MCF 10A (cell line): ENCODE measurements around the gene FERD3L. TPM values are rescaled to one million over a fixed set of nuclear protein-coding genes. Genes with fewer than 3 reads are reported as not detected.

ENCODE experiments used
- BruUV-seq: library from RNA; stranded (reverse); fragments of 400-500 nt; replicated peaks from 2 replicates; lab custom pipeline; 2021; lab: Mats Ljungman, UMichigan
- CTCF ChIA-PET: fragments of 300-600 bp; sonication (Branson Sonifier 250); formaldehyde crosslinking; extraction: SDS; loops from one replicate; lab custom pipeline; 2021; ENCODE audit warnings: antibody characterized with exemption, inconsistent platforms; lab: Yijun Ruan, JAX
- POLR2A ChIA-PET: fragments of 300-600, 350-650 bp; sonication (Branson Sonifier 250); formaldehyde crosslinking; extraction: SDS; loops from one replicate; lab custom pipeline; 2020; ENCODE audit warnings: antibody characterized with exemption, inconsistent platforms; lab: Yijun Ruan, JAX
- DNase-seq: peaks from one replicate; pipeline ENCODE4 v3.0.0-alpha.2; 2018; ENCODE audit not compliant: unreplicated experiment
- H3K27ac Mint-ChIP-seq: one replicate; pipeline ENCODE4 v1.8.0; 2022; ENCODE audit warnings: mild to moderate bottlenecking, low read depth, mixed read lengths; ENCODE audit not compliant: unreplicated experiment
- H3K27me3 Mint-ChIP-seq: one replicate; pipeline ENCODE4 v1.8.0; 2022; ENCODE audit warnings: mixed read lengths; ENCODE audit not compliant: insufficient read depth, unreplicated experiment
- H3K36me3 Mint-ChIP-seq: one replicate; pipeline ENCODE4 v1.8.0; 2022; ENCODE audit warnings: mild to moderate bottlenecking, moderate library complexity, mixed read lengths; ENCODE audit not compliant: insufficient read depth, unreplicated experiment
- H3K4me1 Mint-ChIP-seq: one replicate; pipeline ENCODE4 v1.8.0; 2022; ENCODE audit warnings: mixed read lengths; ENCODE audit not compliant: insufficient read depth, unreplicated experiment
- H3K4me3 Mint-ChIP-seq: one replicate; pipeline ENCODE4 v1.8.0; 2022; ENCODE audit warnings: mild to moderate bottlenecking, moderate library complexity, mixed read lengths; ENCODE audit not compliant: unreplicated experiment
- H3K9me3 Mint-ChIP-seq: one replicate; pipeline ENCODE4 v1.8.0; 2022; ENCODE audit warnings: mixed read lengths; ENCODE audit not compliant: unreplicated experiment
- CTCF ChIP-seq: fragments of 200-600 bp; IDR thresholded peaks from one replicate; pipeline ENCODE4 v1.8.0; 2022; ENCODE audit warnings: antibody characterized with exemption, mild to moderate bottlenecking; ENCODE audit not compliant: unreplicated experiment
- intact Hi-C: fragments of 100-400 bp; cut with micrococcal nuclease; formaldehyde crosslinking; loops from 2 replicates; pipeline ENCODE4 v1.14.1; 2022
- total RNA-seq: library from RNA; stranded (reverse); gene quantifications from 2 replicates; pipeline ENCODE4 v1.2.3, GENCODE V29; 2022

The FERD3L gene
- total RNA-seq, 1 experiment from 2014 or later: not detected

DNA sequence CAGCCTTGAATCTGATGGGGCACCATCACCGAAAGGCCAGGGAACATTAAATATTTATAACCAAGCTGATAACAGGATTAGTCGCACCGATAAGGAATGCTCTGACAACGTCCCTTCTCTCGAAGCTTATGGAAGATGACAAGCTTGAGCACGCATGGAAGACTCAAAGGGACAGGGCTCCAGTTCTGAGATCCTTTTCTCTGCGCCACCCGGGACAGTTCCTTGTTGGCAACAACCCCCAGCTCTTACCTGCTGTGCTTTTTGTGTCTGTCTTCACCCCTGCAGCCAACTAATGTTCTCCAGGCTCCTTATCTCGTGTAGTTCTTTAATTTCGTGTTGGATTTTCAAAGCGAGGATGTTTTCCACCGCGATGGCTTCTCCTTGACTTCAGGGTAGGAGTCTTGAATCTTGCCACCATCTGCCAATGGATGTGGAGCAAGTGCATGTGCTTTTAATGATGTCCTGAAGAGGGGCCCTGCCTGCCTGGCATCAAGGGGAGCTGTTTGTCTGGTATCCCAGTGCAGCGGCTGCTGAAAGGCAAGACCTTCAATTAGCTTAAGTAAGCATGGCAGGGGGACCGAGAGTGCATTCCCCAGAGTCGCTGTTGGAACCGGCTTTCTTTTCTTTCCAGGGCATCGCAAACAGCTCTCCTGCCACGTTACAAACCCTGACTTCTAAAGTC, 354 bp upstream of the FERD3L start:
- ChIA-PET POLR2A (no interaction called here), CTCF (no interaction called here)
- Mint-ChIP-seq H3K4me3 (no peak overlapping the region), H3K36me3 (no peaks in the 10 kb centered on the region), H3K4me1 (peaks cover 5% of the 10 kb centered on the region), H3K27ac (no peak overlapping the region), H3K9me3 (no peaks in the 10 kb centered on the region), H3K27me3 (no peaks in the 10 kb centered on the region)
- intact Hi-C loops: no loop called here
- no TSS peak for BruUV-seq
- TF ChIP-seq CTCF: no peak
- no peak for DNase-seq

DNA sequence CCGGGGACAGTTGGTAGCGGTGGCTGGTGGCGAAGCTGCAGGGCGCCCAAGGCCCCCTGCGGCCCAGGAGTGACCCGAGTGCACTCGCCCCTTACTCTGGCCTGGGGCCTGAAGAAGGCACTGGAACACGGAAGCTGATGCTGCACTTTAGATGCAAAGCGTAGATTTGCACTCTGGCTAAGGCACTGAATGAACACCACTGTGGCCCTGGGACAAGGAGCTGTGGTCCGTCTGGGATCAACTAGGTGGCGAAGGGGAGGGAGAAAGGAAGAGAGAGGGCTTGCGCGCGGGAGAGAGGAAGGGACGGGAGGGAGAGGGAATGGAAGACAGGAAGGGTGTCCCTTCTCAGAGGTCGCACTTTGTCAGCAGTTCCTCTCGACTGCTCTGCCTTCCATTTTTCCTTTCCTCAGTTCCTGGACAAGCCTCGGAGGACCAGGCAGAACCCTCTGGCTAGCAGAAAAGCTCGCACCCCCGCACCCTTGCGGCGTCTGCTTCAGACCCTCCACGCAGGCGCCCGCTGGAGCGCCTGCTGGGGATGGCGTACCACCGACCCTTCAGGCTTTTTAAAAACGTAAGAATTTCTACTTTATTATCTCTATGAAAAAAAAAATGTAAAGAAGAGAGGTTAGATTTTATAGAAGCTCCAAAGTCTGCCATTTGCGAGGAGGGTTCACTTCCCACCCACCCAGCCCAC, 1.2 kb downstream of the FERD3L start:
- POLR2A ChIA-PET: no interaction called here
- no peak overlapping the region for H3K27ac Mint-ChIP-seq
- BruUV-seq: no TSS peak
- intact Hi-C loops: no loop called here
- H3K36me3 Mint-ChIP-seq: no peaks in the 10 kb centered on the region
- CTCF ChIA-PET: interaction anchor here (0.6 to 1.1 kb wide), 2 partner anchors 20 to 565 kb away, joined by 3 read pairs; no protein-coding TSS in a partner anchor
- no peak for TF ChIP-seq CTCF
- H3K4me3 Mint-ChIP-seq: no peak overlapping the region
- no peak for DNase-seq
- H3K4me1 Mint-ChIP-seq: peaks cover 5% of the 10 kb centered on the region
- H3K9me3 Mint-ChIP-seq: no peaks in the 10 kb centered on the region
- no peaks in the 10 kb centered on the region for H3K27me3 Mint-ChIP-seq

DNA sequence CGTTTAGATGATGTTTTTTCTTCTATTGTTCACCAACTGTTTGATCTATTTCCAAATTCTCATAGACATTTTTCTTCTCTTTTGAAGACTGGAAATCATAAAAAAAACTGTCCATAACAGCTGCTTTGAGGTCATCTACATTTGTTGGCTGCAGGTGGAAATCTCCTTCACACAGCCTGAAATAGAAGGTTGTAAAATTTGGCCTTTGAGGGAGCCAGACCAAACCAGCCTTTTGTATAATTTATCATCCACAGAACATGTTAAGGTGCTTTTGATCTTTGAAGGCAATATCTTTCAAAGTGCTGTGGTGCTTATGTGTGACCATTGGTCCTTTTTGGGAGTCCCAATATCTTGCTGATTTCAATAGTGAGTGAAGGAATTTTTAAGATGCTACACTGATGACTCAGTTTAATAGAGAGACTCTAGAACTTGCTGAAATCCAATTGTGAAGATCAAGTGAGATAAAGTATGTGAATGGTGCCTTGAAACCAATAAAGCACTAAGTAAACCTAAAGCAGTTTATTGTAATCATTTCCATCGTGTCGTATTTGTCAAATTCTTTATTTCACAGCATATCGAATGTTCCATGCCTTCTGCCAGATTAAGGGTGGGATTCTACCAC, 5.4 kb downstream of the FERD3L start:
- TF ChIP-seq CTCF: no peak
- DNase-seq: no peak
- Mint-ChIP-seq H3K9me3 (no peaks in the 10 kb centered on the region), H3K27me3 (no peaks in the 10 kb centered on the region), H3K36me3 (no peaks in the 10 kb centered on the region), H3K4me3 (no peak overlapping the region), H3K27ac (no peak overlapping the region), H3K4me1 (no peaks in the 10 kb centered on the region)
- ChIA-PET CTCF (no interaction called here), POLR2A (no interaction called here)
- no TSS peak for BruUV-seq
- intact Hi-C loops: no loop called here

DNA sequence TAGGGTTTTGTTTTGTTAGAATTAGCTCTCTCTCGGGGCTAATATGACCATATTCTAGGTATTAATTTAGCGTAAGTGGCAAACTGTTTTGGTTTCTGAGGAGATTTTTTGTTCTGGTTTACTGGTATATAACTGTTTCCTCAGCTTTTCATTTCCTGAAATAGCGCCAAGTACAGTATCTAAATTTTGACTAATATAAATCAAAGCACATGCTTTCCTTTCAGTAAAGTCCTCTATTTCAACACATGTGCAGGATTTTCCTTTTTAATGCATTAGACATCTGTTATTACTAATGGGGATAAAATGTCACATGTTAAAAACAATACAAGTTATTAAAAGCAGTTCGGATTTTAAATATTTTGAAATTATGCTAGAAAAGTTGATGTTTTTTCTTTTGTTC, 11.3 kb downstream of the FERD3L start:
- ChIA-PET CTCF (interaction anchor here (0.6 to 1.4 kb wide), 2 partner anchors 12 to 1713 kb away, joined by 3 read pairs; no protein-coding TSS in a partner anchor), POLR2A (interaction anchor here (0.6 kb wide), 1 partner anchor 342 kb away, joined by 3 read pairs; no protein-coding TSS in a partner anchor)
- intact Hi-C loops: no loop called here
- Mint-ChIP-seq H3K27me3 (no peaks in the 10 kb centered on the region), H3K4me3 (no peak overlapping the region), H3K4me1 (no peaks in the 10 kb centered on the region), H3K36me3 (no peaks in the 10 kb centered on the region), H3K27ac (no peak overlapping the region), H3K9me3 (no peaks in the 10 kb centered on the region)
- no peak for DNase-seq
- BruUV-seq: no TSS peak
- no peak for TF ChIP-seq CTCF
